ENCODE measurements around the gene MGAT3. TPM values are rescaled to one million over a fixed set of nuclear protein-coding genes. Genes with fewer than 3 reads are reported as not detected.

The MGAT3 gene
- total and polyA plus RNA-seq, 9 of the 15 experiments (the other 6 are each of a cell fraction or from before 2014, with no cell fraction given), result 0.10 to 11.5 (median 4.6) TPM

DNA sequence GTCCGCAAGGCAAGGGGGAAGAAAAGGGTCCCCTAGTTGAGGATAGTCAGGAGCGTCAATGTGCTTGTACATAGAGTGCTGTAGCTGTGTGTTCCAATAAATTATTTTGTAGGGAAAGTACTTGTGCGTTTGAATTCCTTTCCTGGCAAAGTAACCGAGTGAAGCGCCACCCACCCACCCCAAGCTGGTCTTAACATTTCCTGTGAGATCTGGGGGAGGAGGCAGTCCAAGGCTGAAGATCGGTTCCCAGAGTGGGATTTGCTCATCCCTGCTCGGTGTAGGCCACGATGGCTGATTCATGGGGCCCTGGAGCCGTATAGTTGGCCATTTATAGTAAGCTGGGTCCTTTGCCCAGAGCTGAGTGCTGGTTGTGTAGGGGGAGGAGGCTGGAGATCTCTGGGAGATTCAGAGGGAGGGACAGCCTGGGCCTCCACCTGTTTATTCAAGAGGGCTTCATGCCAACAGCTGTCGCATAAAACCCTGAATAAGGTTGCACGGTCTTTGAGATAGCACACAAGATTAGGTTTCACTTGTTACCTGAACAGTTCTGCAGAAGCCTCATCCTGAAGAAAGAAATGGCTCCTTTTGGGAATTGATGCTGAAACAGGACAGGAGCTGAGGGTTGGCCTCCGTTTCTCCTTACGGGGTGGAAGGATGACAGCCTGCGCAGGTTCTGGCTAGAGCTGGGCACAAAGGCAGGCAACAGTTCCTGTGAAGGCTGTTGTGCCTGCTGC lies 65.9 kb downstream of the MGAT3 start (continued):
- TF ChIP-seq SIN3A (IDR thresholded peaks at IDR 0.05; ENCODE audit: borderline replicate concordance in 2 of 2, control insufficient read depth in 1 of 2, low read depth in 2 of 2, low read length in 2 of 2) (peak in 1 of 2 experiments; percentile 73; a peak in 1 of 4 replicates), CHCHD3 (CRISPR knock-in tag; IDR thresholded peaks at IDR 0.05) (no peak), U2AF1 (optimal IDR thresholded peaks at IDR 0.05; ENCODE audit: low read depth, low read length) (no peak), KLF1 (tag; IDR thresholded peaks at IDR 0.05) (no peak), ZNF280A (IDR thresholded peaks at IDR 0.05; ENCODE audit: low read depth, partially characterized antibody) (no peak), ZNF561 (CRISPR knock-in tag; conservative IDR thresholded peaks at IDR 0.05) (no peak), SIN3B (IDR thresholded peaks at IDR 0.05; ENCODE audit: low read depth) (no peak), ZNF592 (IDR thresholded peaks at IDR 0.05) (no peak), CBFA2T2 (conservative IDR thresholded peaks at IDR 0.05) (no peak), ZFP36 (IDR thresholded peaks at IDR 0.05; ENCODE audit: low read depth, low read length, partially characterized antibody) (no peak)
- TF ChIP-seq, protein P1, sequence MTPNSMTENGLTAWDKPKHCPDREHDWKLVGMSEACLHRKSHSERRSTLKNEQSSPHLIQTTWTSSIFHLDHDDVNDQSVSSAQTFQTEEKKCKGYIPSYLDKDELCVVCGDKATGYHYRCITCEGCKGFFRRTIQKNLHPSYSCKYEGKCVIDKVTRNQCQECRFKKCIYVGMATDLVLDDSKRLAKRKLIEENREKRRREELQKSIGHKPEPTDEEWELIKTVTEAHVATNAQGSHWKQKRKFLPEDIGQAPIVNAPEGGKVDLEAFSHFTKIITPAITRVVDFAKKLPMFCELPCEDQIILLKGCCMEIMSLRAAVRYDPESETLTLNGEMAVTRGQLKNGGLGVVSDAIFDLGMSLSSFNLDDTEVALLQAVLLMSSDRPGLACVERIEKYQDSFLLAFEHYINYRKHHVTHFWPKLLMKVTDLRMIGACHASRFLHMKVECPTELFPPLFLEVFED (CRISPR knock-in tag; conservative IDR thresholded peaks at IDR 0.05), result peak; percentile 94
- TF ChIP-seq, protein P2, sequence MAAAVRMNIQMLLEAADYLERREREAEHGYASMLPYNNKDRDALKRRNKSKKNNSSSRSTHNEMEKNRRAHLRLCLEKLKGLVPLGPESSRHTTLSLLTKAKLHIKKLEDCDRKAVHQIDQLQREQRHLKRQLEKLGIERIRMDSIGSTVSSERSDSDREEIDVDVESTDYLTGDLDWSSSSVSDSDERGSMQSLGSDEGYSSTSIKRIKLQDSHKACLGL (CRISPR knock-in tag; IDR thresholded peaks at IDR 0.05; ENCODE audit: borderline replicate concordance, poor library complexity, severe bottlenecking), result no peak
